GDM1 (cell line): ENCODE results near the gene TRABD.

Experiments
- DNase-seq: peaks from one replicate; lab custom pipeline; 2025; lab: John Stamatoyannopoulos, UW

The TRABD gene

GRCh38 chr22:50217543-50218152 is 31.9 kb downstream of the TRABD start:
- no peak for DNase-seq

- no peak for DNase-seq
Measured at GRCh38 chr22:50218153-50218995, 32.7 kb downstream of the TRABD start.

GRCh38 chr22:50218996-50219727 is 33.4 kb downstream of the TRABD start:
- no peak for DNase-seq

- DNase-seq, result no peak
Measured at GRCh38 chr22:50219800-50220602, 34.3 kb downstream of the TRABD start.

- no peak for DNase-seq
Measured at GRCh38 chr22:50220603-50221409, 35.1 kb downstream of the TRABD start.

GRCh38 chr22:50221410-50222300 is 35.9 kb downstream of the TRABD start:
- no peak for DNase-seq

- DNase-seq, result no peak
Measured at GRCh38 chr22:50222508-50222907, 36.8 kb downstream of the TRABD start.

- no peak for DNase-seq
Measured at GRCh38 chr22:50224071-50224470, 38.4 kb downstream of the TRABD start.

- DNase-seq, result no peak
Measured at GRCh38 chr22:50225200-50225969, 39.7 kb downstream of the TRABD start.

GRCh38 chr22:50226063-50226874 is 40.6 kb downstream of the TRABD start:
- DNase-seq, result no peak

GRCh38 chr22:50226875-50227165 is 41.1 kb downstream of the TRABD start:
- DNase-seq, result no peak

GRCh38 chr22:50227579-50228215 is 42.0 kb downstream of the TRABD start:
- DNase-seq, result no peak

- no peak for DNase-seq
Measured at GRCh38 chr22:50228366-50228765, 42.7 kb downstream of the TRABD start.

GRCh38 chr22:50229370-50229769 is 43.7 kb downstream of the TRABD start:
- DNase-seq, result no peak

GRCh38 chr22:50232481-50233151 is 46.9 kb downstream of the TRABD start:
- no peak for DNase-seq

GRCh38 chr22:50233223-50233622 is 47.5 kb downstream of the TRABD start:
- DNase-seq, result no peak

- no peak for DNase-seq
Measured at GRCh38 chr22:50236731-50237409, 51.2 kb downstream of the TRABD start.
